Lower leg skin (tissue), 4 donors: ENCODE data around the gene OR9Q1. TPM values are rescaled to one million over a fixed set of nuclear protein-coding genes. Genes with fewer than 3 reads are reported as not detected.

Source experiments
- DNase-seq, 2 donors: peaks; one replicate each; pipeline ENCODE4 v3.0.0-alpha.2; 2019; ENCODE audit warnings: low spot score in 2 of 2
- H3K4me3 ChIP-seq: fragments of 200-600 bp; sonication (generic); 2 replicates; pipeline ENCODE4 v1.5.1; 2017; ENCODE audit warnings: mild to moderate bottlenecking, low read depth; ENCODE audit not compliant: poor library complexity, severe bottlenecking
- CTCF ChIP-seq, 3 donors: fragments of 450-650 bp; IDR thresholded peaks; one replicate each; pipeline ENCODE4 v1.5.1; 2016; ENCODE audit warnings: antibody characterized with exemption in 3 of 3, mild to moderate bottlenecking in 3 of 3, moderate library complexity in 2 of 3
- POLR2A ChIP-seq, 2 donors: fragments of 450-650 bp; IDR thresholded peaks; one replicate each; pipeline ENCODE4 v1.6.1; 2016 to 2017; ENCODE audit warnings: antibody characterized with exemption in 2 of 2, mild to moderate bottlenecking in 1 of 2, moderate library complexity in 1 of 2
- WGBS, 2 donors: methylation state at CpG; one replicate each; pipeline ENCODE4 v1.1.5; 2018; 5-methylcytosine and 5-hydroxymethylcytosine counted together
- intact Hi-C: fragments of 100-400 bp; cut with DNase I; formaldehyde crosslinking; loops from one replicate; pipeline ENCODE4 v1.15.0; 2023; ENCODE audit warnings: low total_unique reads
- total RNA-seq, 4 donors: library from RNA; depleted of rRNA; stranded (reverse); fragments of >200 nt; gene quantifications; one replicate each; pipeline ENCODE4 v1.1.0, GENCODE V29; 2016

OR9Q1 gene
- total RNA-seq, 4 donors from 2014 or later: not detected

DNA sequence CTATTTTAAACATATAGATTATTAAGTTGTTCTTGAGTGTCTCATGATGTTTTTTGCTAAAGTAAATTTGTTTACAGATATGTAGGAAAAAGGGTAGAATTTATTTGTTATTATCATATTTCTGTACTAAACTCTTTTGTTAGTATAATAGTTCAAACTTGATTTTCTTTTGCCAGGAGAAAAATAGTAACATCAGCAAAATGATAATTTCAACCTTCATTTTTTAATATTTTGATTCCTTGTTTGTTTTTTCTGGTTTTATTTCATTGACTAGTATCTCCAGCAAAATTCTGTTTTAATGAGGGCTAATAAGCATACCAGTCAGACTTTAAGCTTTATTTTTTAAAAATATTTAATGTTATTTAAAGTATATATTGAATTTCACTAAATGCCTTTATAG lies 192.8 kb downstream of the OR9Q1 start:
- H3K4me3 ChIP-seq: no peak overlapping the region
- no peak for TF ChIP-seq CTCF (IDR thresholded peaks at IDR 0.05)
- no peak for TF ChIP-seq POLR2A (IDR thresholded peaks at IDR 0.05)
- DNase-seq: no peak
- intact Hi-C loops: no loop called here

DNA sequence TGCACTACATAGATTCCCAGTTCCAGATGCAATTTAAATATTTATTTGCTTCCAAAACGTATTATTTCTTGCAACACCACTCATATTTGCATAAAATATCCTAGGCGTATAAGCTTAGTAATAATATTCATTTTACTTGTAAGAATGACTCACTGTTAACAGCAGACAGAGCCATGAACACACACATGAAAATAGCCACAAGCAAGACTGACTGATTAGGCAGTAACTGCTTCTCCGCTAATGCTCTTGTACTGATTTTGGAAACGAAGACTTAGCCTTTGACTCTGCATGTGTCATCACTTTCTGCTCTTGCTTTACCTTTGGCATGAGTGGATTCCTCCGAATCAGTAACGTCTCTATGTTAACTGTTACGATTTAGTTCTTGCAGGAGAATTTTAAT lies 199.0 kb downstream of the OR9Q1 start:
- TF ChIP-seq POLR2A (IDR thresholded peaks at IDR 0.05) (no peak), CTCF (IDR thresholded peaks at IDR 0.05) (no peak)
- intact Hi-C loops: no loop called here
- WGBS, 2 donors: 45 to 48% methylated on average over 7 of the region's 7 CpGs
- no peak for DNase-seq
- no peak overlapping the region for H3K4me3 ChIP-seq

DNA sequence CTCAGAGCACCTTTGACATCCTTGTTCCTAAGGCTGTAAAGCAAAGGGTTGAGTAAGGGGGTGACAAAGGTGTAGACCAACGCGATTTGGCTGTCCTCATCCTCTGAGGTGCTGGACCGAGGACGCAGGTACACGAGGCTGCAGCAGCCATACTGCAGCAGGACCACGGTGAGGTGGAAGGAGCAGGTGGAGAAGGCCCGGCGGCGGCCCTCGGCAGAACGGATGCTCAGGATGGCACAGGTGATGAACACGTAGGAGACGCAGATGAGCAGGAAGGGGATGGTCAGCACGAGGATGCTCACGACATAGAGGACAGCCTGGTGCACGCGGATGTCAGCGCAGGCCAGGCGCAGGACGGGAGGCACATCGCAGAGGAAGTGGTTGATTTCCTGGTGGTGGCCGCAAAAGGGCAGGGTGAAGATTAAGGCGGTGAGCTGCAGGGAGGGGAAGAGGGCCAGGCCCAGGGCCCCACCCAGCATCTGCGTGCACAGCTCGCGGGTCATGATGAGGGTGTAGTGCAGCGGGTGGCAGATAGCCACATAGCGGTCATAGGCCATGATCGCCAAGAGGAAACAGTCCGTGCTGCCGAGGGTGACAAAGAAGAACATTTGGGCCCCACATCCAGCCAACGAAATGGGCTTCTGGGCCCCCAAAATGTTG lies 204.4 kb downstream of the OR9Q1 start:
- no peak overlapping the region for H3K4me3 ChIP-seq
- WGBS, 2 donors: 92 to 93% methylated on average over 32 of the region's 32 CpGs
- intact Hi-C loops: no loop called here
- no peak for DNase-seq
- TF ChIP-seq POLR2A (IDR thresholded peaks at IDR 0.05) (no peak), CTCF (IDR thresholded peaks at IDR 0.05) (no peak)

Other genes with a start within 250 kb of the OR9Q1 start
- gene OR6Q1, start 7.1 kb downstream of the OR9Q1 start, total RNA-seq: not detected
- gene OR9I1, start 101.6 kb downstream of the OR9Q1 start, total RNA-seq: not detected
- gene OR9Q2, start 165.2 kb downstream of the OR9Q1 start, total RNA-seq: under 1 TPM in 1 of 4 donors, not detected in 3; 0.65 TPM
- not detected for gene OR1S2, start 180.3 kb downstream of the OR9Q1 start, total RNA-seq
- gene OR1S1, start 188.8 kb downstream of the OR9Q1 start, total RNA-seq: not detected
- gene OR10Q1, start 205.0 kb downstream of the OR9Q1 start, total RNA-seq: not detected
- not detected for gene OR10W1, start 244.4 kb downstream of the OR9Q1 start, total RNA-seq